NCI-H2107 treated with DMSO at 0.1 percent for 48 hours (cell line): Measurements from ENCODE around the gene CLEC2L.
"Not testable (repeated sequence)": the region's sequence is repeated elsewhere in the genome, so short reads cannot be mapped to it uniquely, and the experiment has no call there.

Experiments
- DNase-seq: peaks from one replicate; lab custom pipeline; 2025; ENCODE audit not compliant: unreplicated experiment; lab: John Stamatoyannopoulos, UW

Gene CLEC2L

DNA sequence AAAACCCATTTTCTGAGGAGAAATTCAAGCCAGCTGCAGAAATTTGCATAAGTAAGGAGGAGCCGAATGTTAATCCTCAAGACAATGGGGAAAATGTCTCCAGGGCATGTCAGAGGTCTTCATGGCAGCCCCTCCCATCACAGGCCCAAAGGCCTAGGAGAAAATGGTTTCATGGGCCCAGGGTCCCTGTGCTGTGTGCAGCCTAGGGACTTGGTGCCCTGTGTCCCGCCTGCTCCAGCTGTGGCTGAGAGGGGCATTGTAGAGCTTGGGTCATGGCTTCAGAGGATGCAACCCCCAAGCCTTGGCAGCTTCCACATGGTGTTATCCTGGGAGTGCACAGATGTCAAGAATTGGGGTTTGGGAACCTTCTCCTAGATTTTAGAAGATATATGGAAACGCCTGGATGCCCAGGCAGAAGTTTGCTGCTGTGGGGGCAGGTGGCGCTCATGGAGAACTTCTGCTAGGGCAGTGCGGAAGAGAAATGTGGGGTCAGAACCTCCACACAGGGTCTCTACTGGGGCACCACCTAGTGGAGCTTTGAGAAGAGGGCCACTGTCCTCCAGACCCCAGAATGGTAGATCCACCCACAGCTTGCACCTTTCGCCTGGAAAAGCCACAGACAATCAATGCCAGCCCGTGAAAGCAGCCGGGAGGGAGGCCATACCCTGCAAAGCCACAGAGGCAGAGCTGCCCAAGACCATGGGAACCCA, 30.7 kb downstream of the CLEC2L start:
- DNase-seq = not testable (repeated sequence)

- no peak for DNase-seq
Observed at GRCh38 chr7:139557857-139558581, 34.5 kb downstream of the CLEC2L start.

DNA sequence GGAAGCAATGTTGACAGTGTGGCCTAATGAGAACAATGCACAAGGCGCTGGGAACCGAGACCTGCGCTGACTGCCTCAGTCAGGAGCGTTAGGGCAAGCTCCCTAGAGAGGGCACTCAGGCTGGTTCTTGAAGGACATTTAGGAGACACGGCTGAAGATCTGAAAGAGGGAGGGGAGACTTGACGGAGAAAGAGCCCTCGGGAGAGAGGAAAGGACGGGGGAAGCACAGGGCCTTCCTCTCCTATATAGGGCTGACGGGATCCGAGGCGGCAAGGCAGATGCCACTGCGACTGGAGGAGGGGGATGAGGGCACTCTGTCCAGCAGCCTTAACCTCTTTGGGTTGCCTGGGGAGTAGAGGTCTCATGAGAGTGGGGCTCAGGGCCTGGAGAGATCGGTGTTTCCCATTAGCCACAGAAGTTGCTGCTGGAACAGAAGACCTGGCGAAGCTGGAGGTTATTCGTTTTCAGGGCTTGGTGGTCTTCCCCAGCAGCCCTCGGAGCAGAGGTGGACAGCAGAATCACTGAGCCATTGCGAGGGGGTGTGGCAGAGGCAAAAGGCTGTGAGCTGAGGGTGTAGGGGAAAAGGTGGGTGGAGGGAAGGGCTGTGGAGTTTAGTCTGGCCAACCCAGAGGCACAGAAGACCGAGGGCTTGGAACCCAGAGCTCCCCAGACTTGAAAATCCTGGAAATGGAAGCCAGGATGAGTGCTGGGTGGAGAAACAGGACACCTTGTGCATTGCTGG, 36.0 kb downstream of the CLEC2L start:
- DNase-seq = no peak

- no peak for DNase-seq
Observed at GRCh38 chr7:139560199-139560598, 36.7 kb downstream of the CLEC2L start.

DNA sequence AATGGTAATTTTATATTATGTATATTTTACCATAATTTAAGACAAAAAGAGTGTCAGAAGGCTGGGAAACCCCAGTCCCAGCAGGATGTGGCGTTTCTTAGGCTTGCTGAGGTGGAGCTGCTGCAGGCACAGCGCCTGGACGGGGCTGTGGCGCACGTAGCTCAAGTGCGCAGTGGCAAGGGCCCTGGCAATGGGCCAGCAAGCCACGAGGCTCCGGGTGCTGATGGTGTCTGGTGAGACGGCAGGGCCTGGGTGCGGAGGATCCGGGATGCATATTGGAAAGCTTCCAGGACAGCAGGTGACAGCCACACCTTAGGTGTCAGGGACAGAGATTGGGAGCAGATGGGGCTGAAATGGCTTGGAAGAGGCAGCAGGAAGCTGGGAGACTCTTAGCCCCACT, 37.2 kb downstream of the CLEC2L start:
- DNase-seq = peak; percentile 91

- no peak for DNase-seq
Observed at GRCh38 chr7:139562491-139562890, 39.0 kb downstream of the CLEC2L start.

GRCh38 chr7:139562961-139563565, 39.6 kb downstream of the CLEC2L start:
- DNase-seq = no peak

DNA sequence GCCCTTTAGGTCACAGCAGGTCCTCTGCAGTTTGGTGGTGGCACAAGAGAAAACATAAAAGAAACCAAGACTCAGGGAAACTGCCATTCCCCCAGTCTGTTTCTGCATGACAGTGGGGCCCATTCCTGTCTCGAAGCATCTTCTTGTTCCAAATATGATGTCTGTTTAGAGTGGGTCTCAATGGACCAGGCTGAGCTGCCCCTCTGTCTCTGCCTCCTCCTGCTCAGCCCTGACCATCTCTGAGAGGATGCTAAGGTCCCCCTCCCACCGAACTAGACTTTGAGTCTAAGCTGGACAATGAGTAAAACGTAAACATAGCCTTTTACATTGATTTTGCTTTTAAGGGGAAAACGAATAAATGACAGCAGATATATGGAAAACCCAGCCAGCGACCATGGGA, 40.4 kb downstream of the CLEC2L start:
- DNase-seq = no peak

- no peak for DNase-seq
Observed at GRCh38 chr7:139566075-139566474, 42.6 kb downstream of the CLEC2L start.

GRCh38 chr7:139566736-139567646, 43.5 kb downstream of the CLEC2L start:
- DNase-seq = no peak

DNA sequence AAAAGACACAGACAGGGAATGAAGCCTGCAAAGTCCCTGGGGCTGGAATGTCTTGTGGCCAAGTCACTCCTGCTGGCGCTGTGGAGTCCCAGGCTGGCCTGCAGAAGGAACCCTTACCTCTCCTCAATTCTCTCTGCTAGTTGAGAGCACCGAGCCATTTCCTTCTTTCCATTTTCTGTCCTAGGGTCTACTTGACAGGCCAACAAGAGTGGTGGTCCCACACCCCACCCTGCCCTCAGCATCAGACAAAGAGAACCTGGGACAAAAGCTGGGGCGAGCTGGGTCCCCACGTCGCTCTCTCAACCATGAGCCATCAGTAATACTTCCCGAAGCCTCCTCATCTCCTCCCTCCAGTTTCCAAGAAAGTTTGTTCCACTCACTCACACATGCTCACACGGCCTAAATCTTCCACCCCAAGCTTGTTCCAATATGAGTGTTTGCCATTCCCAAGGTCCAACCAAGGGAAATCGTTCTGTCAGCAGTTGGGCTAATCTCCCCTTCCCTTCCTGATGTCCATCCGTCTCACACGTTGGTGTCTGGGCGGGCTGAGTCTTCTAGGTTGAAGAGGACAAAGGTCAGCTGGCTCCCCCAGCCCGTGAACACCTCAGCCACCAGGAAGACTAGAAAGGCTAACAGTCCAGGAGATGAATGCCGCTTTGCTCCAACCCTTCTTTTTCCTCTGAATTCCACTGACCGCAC, 44.3 kb downstream of the CLEC2L start:
- DNase-seq = no peak

GRCh38 chr7:139568346-139568675, 44.8 kb downstream of the CLEC2L start:
- no peak for DNase-seq

DNA sequence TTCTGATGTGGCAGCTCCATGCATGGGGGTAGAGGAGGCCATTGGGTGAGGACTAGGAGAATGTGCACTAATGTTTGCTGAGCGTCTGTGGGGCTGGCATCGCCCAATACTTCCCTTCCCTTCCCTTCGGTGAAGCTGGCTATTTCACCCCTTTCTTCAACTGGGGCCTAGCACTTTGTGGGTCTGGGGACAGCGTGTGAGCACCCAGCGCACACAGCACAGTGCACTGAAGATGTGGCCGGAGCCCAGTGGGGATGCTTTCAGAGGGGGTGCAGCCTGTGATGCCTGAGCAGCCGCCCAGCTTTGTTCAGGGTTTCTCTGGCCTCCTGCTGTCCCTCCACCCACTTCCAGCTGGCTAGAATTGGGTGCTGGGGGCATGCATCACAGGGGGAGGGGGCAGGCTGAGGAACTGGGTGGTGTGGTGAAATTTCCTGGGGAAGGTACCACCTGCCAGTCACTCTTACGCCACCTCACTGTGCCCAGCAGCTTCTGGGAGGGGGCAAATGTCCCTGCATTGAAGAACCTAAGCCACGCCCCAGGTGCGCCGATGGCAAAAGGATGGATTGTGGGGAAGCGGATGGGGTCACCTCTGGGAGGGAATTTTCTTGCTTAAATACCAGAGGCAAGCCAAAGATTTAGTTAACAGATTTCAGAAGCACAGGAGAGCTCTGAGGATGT, 45.5 kb downstream of the CLEC2L start:
- DNase-seq = no peak

DNA sequence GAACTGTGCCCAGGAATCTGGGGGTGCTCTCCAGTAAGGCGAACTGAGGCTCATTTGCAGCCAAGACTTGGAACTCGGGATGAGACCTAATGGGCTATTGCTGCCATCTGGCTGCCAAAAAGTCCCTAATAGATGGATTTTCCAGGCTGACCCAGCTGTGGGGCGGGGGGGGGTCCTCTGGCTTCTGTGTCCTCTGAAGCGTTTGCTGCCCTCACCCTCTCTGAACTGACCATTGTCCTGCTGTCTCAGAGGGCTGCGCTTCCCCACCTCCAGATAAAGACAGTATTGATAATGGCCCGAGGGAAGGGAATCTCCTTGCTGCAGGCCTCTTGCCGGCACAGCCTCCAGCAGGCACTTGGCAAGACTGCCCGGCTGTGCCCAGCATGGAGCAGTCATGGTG, 46.6 kb downstream of the CLEC2L start:
- DNase-seq = no peak

DNA sequence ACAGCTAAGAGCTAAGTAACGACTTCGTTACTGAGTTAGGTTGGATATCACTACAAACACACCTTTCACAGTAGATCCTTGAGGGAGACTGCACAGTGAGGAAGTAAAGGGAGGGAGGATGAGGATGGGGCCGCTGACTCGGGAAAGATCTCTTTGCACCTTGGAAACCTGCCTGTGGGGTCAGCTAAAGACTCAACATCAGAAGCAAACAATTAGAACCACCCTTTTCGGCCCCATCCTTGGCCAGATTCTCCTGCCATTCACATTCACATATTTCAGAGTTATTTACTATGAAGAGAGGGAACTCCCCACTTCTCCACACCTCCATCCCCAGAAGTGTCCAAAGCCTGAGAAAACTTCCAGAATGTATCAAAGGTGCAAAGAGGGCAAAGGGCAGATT, 47.1 kb downstream of the CLEC2L start:
- no peak for DNase-seq

DNA sequence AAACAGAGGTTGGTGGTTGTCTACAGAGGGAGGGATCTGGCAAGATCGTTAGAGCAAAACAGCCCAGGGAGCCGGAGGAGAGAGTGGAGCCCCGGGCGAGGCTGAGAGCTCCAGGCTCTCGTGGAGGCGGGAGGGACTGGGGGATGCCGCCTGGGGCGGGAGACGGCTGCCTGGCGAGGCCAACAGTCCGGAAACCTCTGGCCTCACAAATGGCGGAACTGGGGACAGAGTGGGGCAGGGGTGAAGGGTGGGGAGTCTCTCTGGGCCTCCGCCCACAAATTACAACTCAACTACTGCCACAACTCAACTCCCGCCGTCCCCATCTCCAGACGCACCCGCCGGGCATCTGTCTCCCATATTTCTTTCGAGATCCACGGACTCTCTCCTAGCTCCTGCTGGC, 47.7 kb downstream of the CLEC2L start:
- no peak for DNase-seq

DNA sequence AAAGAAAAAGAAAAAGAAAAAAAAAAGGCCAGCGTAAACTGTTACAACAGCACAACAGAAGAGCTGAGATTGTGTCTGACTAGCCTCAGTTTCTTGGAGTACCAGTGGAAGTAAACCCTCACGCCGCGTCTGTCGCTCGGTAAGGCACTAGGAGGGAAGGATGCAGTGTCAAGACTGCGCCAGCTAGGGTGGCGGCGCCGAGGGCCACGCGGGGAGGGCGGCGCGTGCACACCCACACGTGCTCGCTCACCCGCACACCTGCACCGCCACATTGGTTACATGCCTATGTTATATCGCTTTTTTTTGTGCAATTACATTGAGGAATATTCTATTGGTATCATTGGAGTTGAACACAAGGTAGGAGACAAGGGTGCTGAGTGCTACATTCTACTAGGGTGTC, 48.2 kb downstream of the CLEC2L start:
- DNase-seq = no peak

DNA sequence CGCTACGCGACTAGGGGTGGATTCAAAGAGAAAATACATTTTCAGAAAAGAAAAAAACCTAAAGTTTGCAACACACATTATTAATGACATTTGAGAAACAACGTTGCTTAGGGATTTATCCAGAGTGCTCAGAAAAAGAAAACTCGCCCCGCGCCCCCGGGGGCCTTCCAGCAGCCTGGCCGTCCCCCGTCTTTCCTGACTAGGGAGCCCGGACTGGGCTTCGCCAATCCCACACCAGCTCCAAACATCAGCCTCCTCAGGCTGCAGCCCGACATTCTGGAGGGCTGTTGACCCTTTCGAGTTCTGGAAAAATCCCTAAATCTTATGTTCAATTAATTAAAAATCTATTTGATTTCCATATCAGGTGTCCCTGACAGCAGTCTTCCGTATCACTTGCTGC, 48.6 kb downstream of the CLEC2L start:
- no peak for DNase-seq

GRCh38 chr7:139572704-139573385, 49.4 kb downstream of the CLEC2L start:
- DNase-seq = no peak
